ENCODE data around the gene BCAM. TPM values are rescaled to one million over a fixed set of nuclear protein-coding genes. Genes with fewer than 3 reads are reported as not detected.
"Not testable (repeated sequence)": the region's sequence is repeated elsewhere in the genome, so short reads cannot be mapped to it uniquely, and the experiment has no call there.

The BCAM gene
- total RNA-seq, 1 experiment from 2014 or later = 23.9 TPM

- Histone ChIP-seq H3K27me3 (ENCODE audit: control insufficient read depth, insufficient read depth, low read length) (no peaks in the 10 kb centered on the region), H3K36me3 (replicated peaks; ENCODE audit: control insufficient read depth, insufficient read depth, low read length) (peaks cover 7% of the 10 kb centered on the region), H3K4me3 (ENCODE audit: insufficient read depth, low read depth, low read length) (no peak overlapping the region)
- DNase-seq = no peak
Measured at GRCh38 chr19:44819246-44819832, 10.4 kb downstream of the BCAM start.

DNA sequence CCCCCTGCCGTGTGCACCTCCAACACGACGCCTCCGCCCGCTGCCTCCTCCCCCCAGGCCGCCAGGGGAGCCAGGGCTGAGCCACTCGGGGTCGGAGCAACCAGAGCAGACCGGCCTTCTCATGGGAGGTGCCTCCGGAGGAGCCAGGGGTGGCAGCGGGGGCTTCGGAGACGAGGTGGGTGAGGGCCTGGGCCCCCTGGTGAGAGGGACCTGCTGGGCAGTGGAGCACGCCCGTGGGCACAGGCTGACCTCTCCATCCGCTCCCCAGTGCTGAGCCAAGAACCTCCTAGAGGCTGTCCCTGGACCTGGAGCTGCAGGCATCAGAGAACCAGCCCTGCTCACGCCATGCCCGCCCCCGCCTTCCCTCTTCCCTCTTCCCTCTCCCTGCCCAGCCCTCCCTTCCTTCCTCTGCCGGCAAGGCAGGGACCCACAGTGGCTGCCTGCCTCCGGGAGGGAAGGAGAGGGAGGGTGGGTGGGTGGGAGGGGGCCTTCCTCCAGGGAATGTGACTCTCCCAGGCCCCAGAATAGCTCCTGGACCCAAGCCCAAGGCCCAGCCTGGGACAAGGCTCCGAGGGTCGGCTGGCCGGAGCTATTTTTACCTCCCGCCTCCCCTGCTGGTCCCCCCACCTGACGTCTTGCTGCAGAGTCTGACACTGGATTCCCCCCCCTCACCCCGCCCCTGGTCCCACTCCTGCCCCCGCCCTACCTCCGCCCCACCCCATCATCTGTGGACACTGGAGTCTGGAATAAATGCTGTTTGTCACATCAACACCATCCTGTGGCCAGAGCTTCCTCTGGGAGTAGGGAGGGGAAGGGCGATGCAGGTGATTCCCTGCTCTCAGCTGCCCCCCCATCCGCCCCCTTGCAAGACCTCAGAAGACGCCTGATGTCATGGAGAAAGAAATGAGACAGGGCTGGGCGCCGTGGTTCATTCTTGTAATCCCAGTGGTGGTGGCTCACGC, 12.0 kb downstream of the BCAM start:
- peaks cover 3% of the 10 kb centered on the region; the same call in 1 of the 2 replicates for H3K27me3 ChIP-seq (ENCODE audit: control insufficient read depth, insufficient read depth, low read length)
- DNase-seq = peak; percentile 62
- H3K36me3 ChIP-seq (replicated peaks; ENCODE audit: control insufficient read depth, insufficient read depth, low read length) = no peaks in the 10 kb centered on the region; the same call in 1 of the 2 replicates
- H3K4me3 ChIP-seq (ENCODE audit: insufficient read depth, low read depth, low read length) = no peak overlapping the region

DNA sequence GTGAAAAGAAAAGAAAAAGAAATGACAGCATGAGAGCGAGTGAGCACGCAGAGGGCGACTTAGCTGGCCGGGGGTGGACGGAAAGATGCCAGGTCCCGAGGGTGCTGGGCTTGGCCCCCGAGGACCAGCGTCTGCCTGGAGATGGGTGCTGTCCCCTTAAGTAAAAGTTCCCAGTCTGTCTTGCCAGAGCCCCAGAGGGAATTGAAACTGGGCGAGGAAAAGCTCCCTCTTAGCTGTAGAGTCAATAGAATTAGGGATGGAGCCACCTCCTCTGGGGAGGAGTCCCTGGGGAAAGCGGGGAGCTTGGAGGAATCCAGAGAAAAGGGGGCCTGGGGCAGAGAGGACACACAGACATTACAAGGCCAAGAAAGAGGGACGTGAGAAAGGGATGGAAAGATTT, 13.3 kb downstream of the BCAM start:
- Histone ChIP-seq H3K4me3 (ENCODE audit: insufficient read depth, low read depth, low read length) (no peak overlapping the region), H3K27me3 (ENCODE audit: control insufficient read depth, insufficient read depth, low read length) (peaks cover 3% of the 10 kb centered on the region; the same call in 1 of the 2 replicates), H3K36me3 (replicated peaks; ENCODE audit: control insufficient read depth, insufficient read depth, low read length) (no peaks in the 10 kb centered on the region; the same call in 1 of the 2 replicates)
- DNase-seq = no peak

- Histone ChIP-seq H3K36me3 (replicated peaks; ENCODE audit: control insufficient read depth, insufficient read depth, low read length) (no peaks in the 10 kb centered on the region; the same call in 1 of the 2 replicates), H3K27me3 (ENCODE audit: control insufficient read depth, insufficient read depth, low read length) (peaks cover 3% of the 10 kb centered on the region; the same call in 1 of the 2 replicates), H3K4me3 (ENCODE audit: insufficient read depth, low read depth, low read length) (no peak overlapping the region)
- no peak for DNase-seq
Measured at GRCh38 chr19:44822670-44823372, 13.9 kb downstream of the BCAM start.

DNA sequence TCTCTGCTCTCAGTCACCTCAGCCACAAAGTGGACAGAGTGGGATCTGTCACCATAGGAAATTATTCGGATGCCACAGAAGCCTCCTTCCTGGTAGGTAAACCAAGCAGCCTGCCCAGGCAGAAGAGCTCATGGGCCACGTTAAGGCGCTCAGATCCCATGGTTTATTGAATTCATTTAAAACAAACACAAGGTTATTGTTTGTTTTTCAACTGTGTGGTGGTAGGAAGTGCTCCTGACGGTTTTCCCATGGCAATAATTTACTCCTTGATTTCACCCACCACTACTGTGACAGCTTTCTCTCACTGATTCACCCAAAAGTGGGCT, 14.4 kb downstream of the BCAM start:
- Histone ChIP-seq H3K36me3 (replicated peaks; ENCODE audit: control insufficient read depth, insufficient read depth, low read length) (no peaks in the 10 kb centered on the region; the same call in 1 of the 2 replicates), H3K27me3 (ENCODE audit: control insufficient read depth, insufficient read depth, low read length) (peaks cover 3% of the 10 kb centered on the region; the same call in 1 of the 2 replicates), H3K4me3 (ENCODE audit: insufficient read depth, low read depth, low read length) (no peak overlapping the region)
- no peak for DNase-seq

- H3K36me3 ChIP-seq (replicated peaks; ENCODE audit: control insufficient read depth, insufficient read depth, low read length) = no peaks in the 10 kb centered on the region; the same call in 1 of the 2 replicates
- no peak overlapping the region for H3K4me3 ChIP-seq (ENCODE audit: insufficient read depth, low read depth, low read length)
- DNase-seq = no peak
- H3K27me3 ChIP-seq (ENCODE audit: control insufficient read depth, insufficient read depth, low read length) = peaks cover 3% of the 10 kb centered on the region; the same call in 1 of the 2 replicates
Measured at GRCh38 chr19:44824761-44825160, 15.9 kb downstream of the BCAM start.

GRCh38 chr19:44832875-44833274, 24.0 kb downstream of the BCAM start:
- H3K36me3 ChIP-seq (replicated peaks; ENCODE audit: control insufficient read depth, insufficient read depth, low read length); DNase-seq; H3K4me3 ChIP-seq (ENCODE audit: insufficient read depth, low read depth, low read length); H3K27me3 ChIP-seq (ENCODE audit: control insufficient read depth, insufficient read depth, low read length): not testable (repeated sequence)

DNA sequence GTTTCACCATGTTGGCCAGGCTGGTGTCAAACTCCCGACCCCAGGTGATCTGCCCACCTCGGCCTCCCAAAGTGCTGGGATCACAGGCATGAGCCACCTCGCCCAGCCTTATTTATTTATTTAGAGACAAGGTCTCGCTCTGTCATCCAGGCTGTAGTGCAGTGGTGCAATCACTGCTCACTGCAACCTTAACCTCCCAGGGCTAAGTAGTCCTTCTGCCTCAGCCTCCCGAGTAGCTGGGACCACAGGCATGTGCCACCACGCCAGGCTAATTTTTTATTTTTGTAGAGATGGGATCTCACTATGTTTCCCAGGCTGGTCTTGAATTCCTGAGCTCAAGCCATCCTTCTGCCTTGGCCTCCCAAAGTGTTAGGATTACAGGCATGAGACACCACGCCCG, 25.5 kb downstream of the BCAM start:
- DNase-seq; H3K27me3 ChIP-seq (ENCODE audit: control insufficient read depth, insufficient read depth, low read length); H3K4me3 ChIP-seq (ENCODE audit: insufficient read depth, low read depth, low read length); H3K36me3 ChIP-seq (replicated peaks; ENCODE audit: control insufficient read depth, insufficient read depth, low read length): not testable (repeated sequence)

DNA sequence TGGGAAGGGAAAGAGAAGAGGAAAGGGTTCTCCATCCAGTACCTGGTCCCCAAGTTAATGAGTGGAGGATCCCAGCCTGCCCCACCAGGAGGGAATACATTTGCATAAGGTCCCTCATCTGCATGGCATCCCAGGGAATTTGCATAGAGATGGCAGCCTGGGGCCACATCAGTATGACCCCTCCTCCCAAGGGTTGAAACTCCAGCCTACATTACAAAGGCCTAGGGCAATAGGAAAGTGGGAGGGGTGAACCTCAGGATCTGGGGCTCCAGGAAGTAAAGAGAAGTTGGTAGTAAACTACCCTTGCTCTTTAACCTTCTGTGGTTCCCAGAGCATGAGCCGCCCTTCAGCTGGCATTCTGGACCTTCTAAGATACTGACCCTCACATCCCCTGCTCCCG, 30.4 kb downstream of the BCAM start:
- H3K36me3 ChIP-seq (replicated peaks; ENCODE audit: control insufficient read depth, insufficient read depth, low read length) = no peaks in the 10 kb centered on the region
- H3K27me3 ChIP-seq (ENCODE audit: control insufficient read depth, insufficient read depth, low read length) = no peaks in the 10 kb centered on the region; the same call in 1 of the 2 replicates
- DNase-seq = peak; percentile 76
- H3K4me3 ChIP-seq (ENCODE audit: insufficient read depth, low read depth, low read length) = no peak overlapping the region

GRCh38 chr19:44840811-44841210, 31.9 kb downstream of the BCAM start:
- Histone ChIP-seq H3K36me3 (replicated peaks; ENCODE audit: control insufficient read depth, insufficient read depth, low read length) (no peaks in the 10 kb centered on the region), H3K27me3 (ENCODE audit: control insufficient read depth, insufficient read depth, low read length) (no peaks in the 10 kb centered on the region; the same call in 1 of the 2 replicates), H3K4me3 (ENCODE audit: insufficient read depth, low read depth, low read length) (no peak overlapping the region)
- DNase-seq = no peak

DNA sequence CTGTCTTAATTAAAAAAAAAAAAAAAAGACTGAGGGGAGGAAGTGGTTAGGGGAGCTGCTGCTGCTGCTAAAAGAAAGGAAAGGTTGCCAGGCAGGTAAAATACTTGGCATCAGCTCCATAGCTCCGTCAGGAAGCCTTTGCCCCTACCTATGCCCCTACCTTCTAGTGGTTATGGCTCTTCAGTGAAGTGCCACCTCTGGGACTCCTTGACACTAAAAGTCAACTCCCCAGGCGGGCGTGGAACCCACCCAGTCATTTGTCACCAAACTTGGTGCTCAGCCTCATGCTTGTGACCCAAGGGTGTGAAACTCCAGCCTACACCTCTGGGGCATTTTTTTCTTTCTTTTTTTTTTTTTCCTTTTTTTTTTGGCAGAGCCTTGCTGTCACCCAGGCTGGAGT, 32.3 kb downstream of the BCAM start:
- no peaks in the 10 kb centered on the region for H3K36me3 ChIP-seq (replicated peaks; ENCODE audit: control insufficient read depth, insufficient read depth, low read length)
- H3K4me3 ChIP-seq (ENCODE audit: insufficient read depth, low read depth, low read length) = no peak overlapping the region
- no peaks in the 10 kb centered on the region for H3K27me3 ChIP-seq (ENCODE audit: control insufficient read depth, insufficient read depth, low read length)
- DNase-seq = no peak

DNA sequence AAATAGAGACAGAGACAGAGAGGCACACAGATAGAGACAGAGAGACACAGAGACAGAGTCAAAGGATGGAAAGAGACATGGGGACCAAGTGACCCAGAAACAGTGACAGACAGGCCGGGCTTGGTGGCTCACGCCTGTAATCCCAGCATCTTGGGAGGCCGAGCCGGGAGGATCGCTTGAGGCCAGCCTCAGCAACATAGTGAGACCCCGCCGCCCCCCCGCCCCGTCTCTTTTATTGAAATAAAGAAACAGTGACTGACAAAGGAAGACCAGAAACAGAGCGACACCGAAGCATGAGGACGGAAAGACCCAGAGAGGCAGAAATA, 36.3 kb downstream of the BCAM start:
- no peak for DNase-seq
- Histone ChIP-seq H3K4me3 (ENCODE audit: insufficient read depth, low read depth, low read length) (peak overlapping the region; percentile 69; the same call in 1 of the 2 replicates), H3K27me3 (ENCODE audit: control insufficient read depth, insufficient read depth, low read length) (no peaks in the 10 kb centered on the region)

GRCh38 chr19:44845612-44846454, 36.9 kb downstream of the BCAM start, which contains the start of gene NECTIN2:
Gene NECTIN2, plus strand, starts transcription at chr19:44846297. Its CDS starts 229 bp downstream, at chr19:44846526.
- DNase-seq = peak; percentile 99
- Histone ChIP-seq H3K27me3 (ENCODE audit: control insufficient read depth, insufficient read depth, low read length) (no peaks in the 10 kb centered on the region), H3K4me3 (ENCODE audit: insufficient read depth, low read depth, low read length) (peak within 1 kb of the TSS; percentile 100), H3K36me3 (replicated peaks; ENCODE audit: control insufficient read depth, insufficient read depth, low read length) (no peaks in the 10 kb centered on the region; the same call in 1 of the 2 replicates)

More for the DNA sequence above, 36.3 kb downstream of the BCAM start:
- H3K36me3 ChIP-seq (replicated peaks; ENCODE audit: control insufficient read depth, insufficient read depth, low read length) = no peaks in the 10 kb centered on the region; the same call in 1 of the 2 replicates
